HCT116 (cell line): ENCODE results near the gene LIN9. TPM values are rescaled to one million over a fixed set of nuclear protein-coding genes. Genes with fewer than 3 reads are reported as not detected.

Source experiments
- total RNA-seq: library from RNA; stranded (reverse); gene quantifications from one replicate; pipeline ENCODE4 v1.2.1, GENCODE V29; 2021; ENCODE audit not compliant: unreplicated experiment
- TF ChIP-seq, protein P1 (sequence below): IDR thresholded peaks from 2 replicates; pipeline ENCODE4 v1.6.1; 2011; ENCODE audit warnings: mild to moderate bottlenecking, low read length, moderate library complexity; ENCODE audit not compliant: insufficient replicate concordance; ENCODE audit errors: extremely low read depth

LIN9 gene
- total RNA-seq, 1 experiment from 2014 or later = 9.3 TPM

DNA sequence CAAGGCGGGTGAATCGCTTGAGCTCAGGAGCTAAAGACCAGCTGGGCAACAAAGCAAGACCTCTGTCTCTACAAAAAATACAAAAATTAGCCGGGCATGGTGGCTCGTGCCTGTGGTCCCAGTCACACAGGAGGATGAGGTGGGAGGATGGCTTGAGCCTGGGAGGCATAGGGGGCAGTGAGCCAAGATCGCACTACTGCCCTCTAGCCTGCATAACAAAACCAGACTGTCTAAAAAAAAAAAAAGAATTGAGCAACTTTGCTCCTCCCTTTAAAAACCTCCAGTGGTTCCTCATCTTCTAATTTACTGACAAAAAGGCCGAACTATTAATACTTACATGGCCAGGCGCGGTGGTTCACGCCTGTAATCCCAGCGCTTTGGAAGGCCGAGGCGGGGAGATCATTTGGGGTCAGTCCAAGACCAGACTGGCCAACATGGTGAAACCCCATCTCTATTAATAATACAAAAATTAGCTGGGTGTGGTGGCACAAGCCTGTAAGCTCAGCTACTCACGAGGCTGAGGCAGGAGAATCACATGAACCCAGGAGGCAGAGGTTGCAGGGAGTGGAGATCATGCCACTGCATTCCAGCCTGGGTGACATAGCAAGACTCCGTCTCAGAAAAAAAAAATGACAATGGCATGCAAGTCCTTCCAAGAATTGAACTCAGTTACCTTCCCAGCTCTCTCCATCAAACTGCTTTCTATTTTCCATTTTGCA lies 126.8 kb downstream of the LIN9 start (continued):
- TF ChIP-seq, protein P1, sequence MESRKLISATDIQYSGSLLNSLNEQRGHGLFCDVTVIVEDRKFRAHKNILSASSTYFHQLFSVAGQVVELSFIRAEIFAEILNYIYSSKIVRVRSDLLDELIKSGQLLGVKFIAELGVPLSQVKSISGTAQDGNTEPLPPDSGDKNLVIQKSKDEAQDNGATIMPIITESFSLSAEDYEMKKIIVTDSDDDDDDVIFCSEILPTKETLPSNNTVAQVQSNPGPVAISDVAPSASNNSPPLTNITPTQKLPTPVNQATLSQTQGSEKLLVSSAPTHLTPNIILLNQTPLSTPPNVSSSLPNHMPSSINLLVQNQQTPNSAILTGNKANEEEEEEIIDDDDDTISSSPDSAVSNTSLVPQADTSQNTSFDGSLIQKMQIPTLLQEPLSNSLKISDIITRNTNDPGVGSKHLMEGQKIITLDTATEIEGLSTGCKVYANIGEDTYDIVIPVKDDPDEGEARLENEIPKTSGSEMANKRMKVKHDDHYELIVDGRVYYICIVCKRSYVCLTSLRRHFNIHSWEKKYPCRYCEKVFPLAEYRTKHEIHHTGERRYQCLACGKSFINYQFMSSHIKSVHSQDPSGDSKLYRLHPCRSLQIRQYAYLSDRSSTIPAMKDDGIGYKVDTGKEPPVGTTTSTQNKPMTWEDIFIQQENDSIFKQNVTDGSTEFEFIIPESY = no peak
- TF ChIP-seq, all 23 proteins: peak for 4

Other genes starting within 250 kb of the LIN9 start
- 386 TPM for gene H3-3A, start 246.4 kb downstream of the LIN9 start, total RNA-seq
- 29.6 TPM for gene ACBD3, start 122.4 kb downstream of the LIN9 start, total RNA-seq
- gene MIXL1, start 85.5 kb downstream of the LIN9 start, total RNA-seq = not detected
- 213 TPM for gene PARP1, start 98.9 kb upstream of the LIN9 start, total RNA-seq
- gene STUM, start 239.6 kb upstream of the LIN9 start, total RNA-seq = not detected